Measurements from ENCODE around the gene MUTYH. TPM values are rescaled to one million over a fixed set of nuclear protein-coding genes. Genes with fewer than 3 reads are reported as not detected.
A peak's percentile ranks its signal among the peaks of the same experiment; 100 is the strongest.

MUTYH gene
- total RNA-seq, 4 donors from 2014 or later: 34.7 to 62.2 (median 46.0) TPM

- H3K27ac ChIP-seq: no peak overlapping the region
- no peak for TF ChIP-seq EP300 (IDR thresholded peaks at IDR 0.05)
- 92 to 96% methylated on average over 2 of the region's 2 CpGs for WGBS, 2 donors
- no peaks in the 10 kb centered on the region for H3K27me3 ChIP-seq
- peaks cover 6 to 44% (median 7%) of the 10 kb centered on the region in 3 donors for H3K36me3 ChIP-seq
- no peaks in the 10 kb centered on the region for H3K9me3 ChIP-seq
- H3K4me3 ChIP-seq: no peak overlapping the region
- peaks cover 0 to 28% (median 1%) of the 10 kb centered on the region in 4 donors for H3K4me1 ChIP-seq
- DNase-seq (ENCODE audit: low spot score in 2 of 2): no peak
Observed at GRCh38 chr1:45346473-45346872, 6.2 kb upstream of the MUTYH start.

GRCh38 chr1:45345014-45345413 lies 4.8 kb upstream of the MUTYH start:
- no peaks in the 10 kb centered on the region for H3K9me3 ChIP-seq
- no peak for DNase-seq (ENCODE audit: low spot score in 2 of 2)
- TF ChIP-seq EP300 (IDR thresholded peaks at IDR 0.05): no peak
- TF ChIP-seq CTCF (IDR thresholded peaks at IDR 0.05): no peak
- TF ChIP-seq POLR2A (IDR thresholded peaks at IDR 0.05): no peak
- H3K27me3 ChIP-seq: no peaks in the 10 kb centered on the region
- no peak overlapping the region for H3K4me3 ChIP-seq
- no peak overlapping the region for H3K27ac ChIP-seq
- H3K4me1 ChIP-seq: peaks cover 0 to 38% (median 11%) of the 10 kb centered on the region in 4 donors
- 88 to 90% methylated on average over 13 of the region's 13 CpGs for WGBS, 2 donors
- H3K36me3 ChIP-seq: peaks cover 6 to 44% (median 7%) of the 10 kb centered on the region in 3 donors

GRCh38 chr1:45344499-45344898 lies 4.3 kb upstream of the MUTYH start:
- H3K4me3 ChIP-seq: no peak overlapping the region
- no peaks in the 10 kb centered on the region for H3K27me3 ChIP-seq
- TF ChIP-seq POLR2A (IDR thresholded peaks at IDR 0.05): no peak
- TF ChIP-seq EP300 (IDR thresholded peaks at IDR 0.05): no peak
- TF ChIP-seq CTCF (IDR thresholded peaks at IDR 0.05): no peak
- 85 to 93% methylated on average over 2 of the region's 2 CpGs for WGBS, 2 donors
- H3K9me3 ChIP-seq: no peaks in the 10 kb centered on the region
- DNase-seq (ENCODE audit: low spot score in 2 of 2): no peak
- peaks cover 0 to 38% (median 11%) of the 10 kb centered on the region in 4 donors for H3K4me1 ChIP-seq
- no peak overlapping the region for H3K27ac ChIP-seq
- peaks cover 6 to 44% (median 7%) of the 10 kb centered on the region in 3 donors for H3K36me3 ChIP-seq

GRCh38 chr1:45340816-45341466 lies 701 bp upstream of the MUTYH start:
- no peak for DNase-seq (ENCODE audit: low spot score in 2 of 2)
- peak overlapping the region; percentile 84 to 97 (median 94) for H3K27ac ChIP-seq
- no peaks in the 10 kb centered on the region for H3K27me3 ChIP-seq
- no peaks in the 10 kb centered on the region for H3K9me3 ChIP-seq
- 23 to 32% methylated on average over 6 of the region's 6 CpGs for WGBS, 2 donors
- TF ChIP-seq CTCF (IDR thresholded peaks at IDR 0.05) (no peak), EP300 (IDR thresholded peaks at IDR 0.05) (no peak), POLR2A (IDR thresholded peaks at IDR 0.05) (no peak)
- peaks cover 0 to 39% (median 16%) of the 10 kb centered on the region in 4 donors for H3K4me1 ChIP-seq
- peaks cover 6 to 46% (median 7%) of the 10 kb centered on the region in 3 donors for H3K36me3 ChIP-seq
- peak overlapping the region; percentile 56 to 86 (median 74) for H3K4me3 ChIP-seq

GRCh38 chr1:45337630-45338325 lies 2.5 kb downstream of the MUTYH start:
- Histone ChIP-seq H3K27ac (no peak overlapping the region), H3K4me3 (no peak overlapping the region), H3K9me3 (no peaks in the 10 kb centered on the region), H3K4me1 (peaks cover 0 to 48% (median 16%) of the 10 kb centered on the region in 4 donors), H3K27me3 (no peaks in the 10 kb centered on the region), H3K36me3 (peaks cover 0 to 28% (median 6%) of the 10 kb centered on the region in 3 donors)
- DNase-seq (ENCODE audit: low spot score in 2 of 2): no peak
- TF ChIP-seq CTCF (IDR thresholded peaks at IDR 0.05) (no peak), EP300 (IDR thresholded peaks at IDR 0.05) (no peak), POLR2A (IDR thresholded peaks at IDR 0.05) (no peak)
- WGBS, 2 donors: 88 to 95% methylated on average over 3 of the region's 3 CpGs
